ENCODE data around the gene GADL1. TPM values are rescaled to one million over a fixed set of nuclear protein-coding genes. Genes with fewer than 3 reads are reported as not detected.

GADL1 gene
- total RNA-seq, 1 experiment from 2014 or later, result not detected

GRCh38 chr3:30724863-30725262, 169.6 kb downstream of the GADL1 start:
- no peak for ATAC-seq
- no peaks in the 10 kb centered on the region for H3K9me2 ChIP-seq (ENCODE audit: insufficient read depth)
- no peak for TF ChIP-seq REST (IDR thresholded peaks at IDR 0.05; ENCODE audit: low read depth)
- no peak for TF ChIP-seq EGR1 (IDR thresholded peaks at IDR 0.05; ENCODE audit: low read depth)
- TF ChIP-seq ZFX (IDR thresholded peaks at IDR 0.05), result no peak
- TF ChIP-seq CBX3 (IDR thresholded peaks at IDR 0.05; ENCODE audit: low read depth), result no peak
- TF ChIP-seq SP1 (IDR thresholded peaks at IDR 0.05; ENCODE audit: low read depth), result no peak
- no peak for TF ChIP-seq ATF3 (IDR thresholded peaks at IDR 0.05)
- RAD21 ChIA-PET (ENCODE audit: low non-redundant PET in 1 of 2, low total read pairs in 2 of 2, uncharacterized antibody in 2 of 2, unreplicated experiment in 2 of 2), result no interaction called here
- H3K4me3 ChIP-seq (replicated peaks in 1 of 2; ENCODE audit: low read depth in 1 of 2, low read length in 2 of 2), result no peak overlapping the region
- CTCF ChIA-PET, result no interaction called here
- peaks cover 14 to 20% of the 10 kb centered on the region in 2 experiments for H3K4me1 ChIP-seq (ENCODE audit: control insufficient read depth in 1 of 2, insufficient read depth in 2 of 2, low read length in 2 of 2)
- no peak overlapping the region for H3K27ac ChIP-seq (ENCODE audit: low read depth, low read length)
- no peaks in the 10 kb centered on the region for H3K27me3 ChIP-seq (ENCODE audit: insufficient read depth, low read length)
- no peak overlapping the region for H2AFZ ChIP-seq (ENCODE audit: low read depth, low read length, poor library complexity, severe bottlenecking)
- BruUV-seq (replicated peaks), result no TSS peak
- H4K20me1 ChIP-seq (ENCODE audit: insufficient read depth), result no peaks in the 10 kb centered on the region
- H3K36me3 ChIP-seq (ENCODE audit: control insufficient read depth in 1 of 2, insufficient read depth in 2 of 2, low read length in 2 of 2), result no peaks in the 10 kb centered on the region
- no peaks in the 10 kb centered on the region for H3K9me3 ChIP-seq (ENCODE audit: control insufficient read depth in 1 of 2, insufficient read depth in 1 of 2, low read depth in 1 of 2, low read length in 2 of 2)
- DNase-seq (ENCODE audit: low read depth, low spot score), result no peak
- H3K9ac ChIP-seq (ENCODE audit: low read length), result no peak overlapping the region
- H3K79me2 ChIP-seq (ENCODE audit: insufficient read depth, low read length), result no peaks in the 10 kb centered on the region
- POLR2A ChIA-PET, result no interaction called here
- intact Hi-C loops (cut with micrococcal nuclease), result no loop called here
- no peak overlapping the region for H3K4me2 ChIP-seq (ENCODE audit: low read length)

GRCh38 chr3:30723211-30723610, 171.2 kb downstream of the GADL1 start:
- ChIA-PET CTCF (no interaction called here), RAD21 (ENCODE audit: low non-redundant PET in 1 of 2, low total read pairs in 2 of 2, uncharacterized antibody in 2 of 2, unreplicated experiment in 2 of 2) (no interaction called here), POLR2A (no interaction called here)
- H3K4me2 ChIP-seq (ENCODE audit: low read length), result no peak overlapping the region
- H3K9me2 ChIP-seq (ENCODE audit: insufficient read depth), result no peaks in the 10 kb centered on the region
- DNase-seq (ENCODE audit: low read depth, low spot score), result no peak
- intact Hi-C loops (cut with micrococcal nuclease), result no loop called here
- no peak for ATAC-seq
- no peaks in the 10 kb centered on the region for H3K27me3 ChIP-seq (ENCODE audit: insufficient read depth, low read length)
- no peaks in the 10 kb centered on the region for H3K9me3 ChIP-seq (ENCODE audit: control insufficient read depth in 1 of 2, insufficient read depth in 1 of 2, low read depth in 1 of 2, low read length in 2 of 2)
- peaks cover 14 to 20% of the 10 kb centered on the region in 2 experiments for H3K4me1 ChIP-seq (ENCODE audit: control insufficient read depth in 1 of 2, insufficient read depth in 2 of 2, low read length in 2 of 2)
- no peak overlapping the region for H2AFZ ChIP-seq (ENCODE audit: low read depth, low read length, poor library complexity, severe bottlenecking)
- no TSS peak for BruUV-seq (replicated peaks)
- TF ChIP-seq EGR1 (IDR thresholded peaks at IDR 0.05; ENCODE audit: low read depth), result no peak
- TF ChIP-seq RAD21 (IDR thresholded peaks at IDR 0.05; ENCODE audit: low read depth), result no peak
- TF ChIP-seq EZH2phosphoT487 (IDR thresholded peaks at IDR 0.05; ENCODE audit: borderline replicate concordance), result no peak
- TF ChIP-seq POLR2AphosphoS5 (IDR thresholded peaks at IDR 0.05; ENCODE audit: low read depth, low read length), result no peak
- TF ChIP-seq ZBTB33 (IDR thresholded peaks at IDR 0.05; ENCODE audit: extremely low read depth, insufficient replicate concordance, low read length), result no peak
- TF ChIP-seq EZH2 (IDR thresholded peaks at IDR 0.05), result no peak
- TF ChIP-seq YY1 (IDR thresholded peaks at IDR 0.05; ENCODE audit: extremely low read depth, insufficient replicate concordance, low read depth, low read length), result no peak
- TF ChIP-seq CBX3 (IDR thresholded peaks at IDR 0.05; ENCODE audit: low read depth), result no peak
- no peak for TF ChIP-seq TCF7L2 (IDR thresholded peaks at IDR 0.05; ENCODE audit: borderline replicate concordance, extremely low read depth, insufficient read depth, insufficient read length)
- TF ChIP-seq ZFX (IDR thresholded peaks at IDR 0.05), result no peak
- no peak for TF ChIP-seq POLR2A (IDR thresholded peaks at IDR 0.05; ENCODE audit: borderline replicate concordance, extremely low read depth, insufficient read depth, insufficient read length)
- H3K79me2 ChIP-seq (ENCODE audit: insufficient read depth, low read length), result no peaks in the 10 kb centered on the region
- H3K4me3 ChIP-seq (replicated peaks in 1 of 2; ENCODE audit: low read depth in 1 of 2, low read length in 2 of 2), result no peak overlapping the region
- no peak overlapping the region for H3K9ac ChIP-seq (ENCODE audit: low read length)
- no peaks in the 10 kb centered on the region for H4K20me1 ChIP-seq (ENCODE audit: insufficient read depth)
- H3K36me3 ChIP-seq (ENCODE audit: control insufficient read depth in 1 of 2, insufficient read depth in 2 of 2, low read length in 2 of 2), result no peaks in the 10 kb centered on the region
- H3K27ac ChIP-seq (ENCODE audit: low read depth, low read length), result no peak overlapping the region
